CD1c-positive myeloid dendritic cell (primary cell): ENCODE data around the gene ARHGAP12.
A peak's percentile ranks its signal among the peaks of the same experiment; 100 is the strongest.
"Not testable (repeated sequence)": the region's sequence is repeated elsewhere in the genome, so short reads cannot be mapped to it uniquely, and the experiment has no call there.

Experiments used
- DNase-seq: peaks from one replicate; pipeline ENCODE4 v3.0.0-alpha.2; 2016; ENCODE audit errors: extremely low spot score

The ARHGAP12 gene, protein sequence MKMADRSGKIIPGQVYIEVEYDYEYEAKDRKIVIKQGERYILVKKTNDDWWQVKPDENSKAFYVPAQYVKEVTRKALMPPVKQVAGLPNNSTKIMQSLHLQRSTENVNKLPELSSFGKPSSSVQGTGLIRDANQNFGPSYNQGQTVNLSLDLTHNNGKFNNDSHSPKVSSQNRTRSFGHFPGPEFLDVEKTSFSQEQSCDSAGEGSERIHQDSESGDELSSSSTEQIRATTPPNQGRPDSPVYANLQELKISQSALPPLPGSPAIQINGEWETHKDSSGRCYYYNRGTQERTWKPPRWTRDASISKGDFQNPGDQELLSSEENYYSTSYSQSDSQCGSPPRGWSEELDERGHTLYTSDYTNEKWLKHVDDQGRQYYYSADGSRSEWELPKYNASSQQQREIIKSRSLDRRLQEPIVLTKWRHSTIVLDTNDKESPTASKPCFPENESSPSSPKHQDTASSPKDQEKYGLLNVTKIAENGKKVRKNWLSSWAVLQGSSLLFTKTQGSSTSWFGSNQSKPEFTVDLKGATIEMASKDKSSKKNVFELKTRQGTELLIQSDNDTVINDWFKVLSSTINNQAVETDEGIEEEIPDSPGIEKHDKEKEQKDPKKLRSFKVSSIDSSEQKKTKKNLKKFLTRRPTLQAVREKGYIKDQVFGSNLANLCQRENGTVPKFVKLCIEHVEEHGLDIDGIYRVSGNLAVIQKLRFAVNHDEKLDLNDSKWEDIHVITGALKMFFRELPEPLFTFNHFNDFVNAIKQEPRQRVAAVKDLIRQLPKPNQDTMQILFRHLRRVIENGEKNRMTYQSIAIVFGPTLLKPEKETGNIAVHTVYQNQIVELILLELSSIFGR

DNA sequence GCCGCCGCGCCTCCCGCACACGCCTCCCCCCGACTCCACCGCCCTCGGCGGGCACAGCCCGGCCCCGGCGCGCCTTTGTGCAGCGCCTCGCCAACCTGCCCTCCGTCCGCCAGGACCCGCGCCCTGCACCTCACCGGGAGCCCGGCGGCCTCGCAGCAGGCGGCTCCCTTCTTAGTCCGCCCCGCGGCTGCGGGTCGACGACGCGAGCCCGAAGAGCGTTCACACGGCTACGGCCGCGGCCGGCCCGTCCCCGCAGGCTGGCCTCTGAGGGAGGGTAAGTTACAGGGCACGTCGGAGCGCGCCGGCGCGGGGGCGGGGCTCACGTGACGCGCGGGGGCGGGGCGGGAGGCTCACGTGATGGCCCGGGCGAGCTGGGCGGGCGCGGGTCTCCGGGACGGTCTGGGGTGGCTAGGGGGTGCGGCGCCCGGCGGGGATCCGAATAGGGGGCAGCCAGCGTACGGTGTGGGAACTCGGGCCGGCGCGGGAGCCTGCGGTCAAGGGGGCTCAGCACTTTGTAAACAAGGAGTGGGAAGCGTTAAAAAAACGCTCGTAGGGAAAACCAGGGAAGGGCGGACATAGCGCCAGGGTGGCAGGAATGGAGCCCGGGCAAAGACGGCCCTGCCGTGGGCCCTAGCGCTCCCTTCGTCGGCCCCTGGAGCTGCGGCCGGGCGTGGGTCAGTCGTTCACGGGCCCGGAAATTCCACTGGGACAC lies at the start of gene ARHGAP12:
ARHGAP12 (minus strand) TSS at position 283 of the 712 bp plus-strand sequence. CDS start 19,976 bp downstream, outside the sequence.
- peak; percentile 91 for DNase-seq

- no peak for DNase-seq
Observed at GRCh38 chr10:31978156-31978483, 49.5 kb upstream of the ARHGAP12 start.

GRCh38 chr10:31977440-31978155 lies 49.0 kb upstream of the ARHGAP12 start:
- DNase-seq: peak; percentile 85

- no peak for DNase-seq
Observed at GRCh38 chr10:31975157-31975765, 46.6 kb upstream of the ARHGAP12 start.

DNA sequence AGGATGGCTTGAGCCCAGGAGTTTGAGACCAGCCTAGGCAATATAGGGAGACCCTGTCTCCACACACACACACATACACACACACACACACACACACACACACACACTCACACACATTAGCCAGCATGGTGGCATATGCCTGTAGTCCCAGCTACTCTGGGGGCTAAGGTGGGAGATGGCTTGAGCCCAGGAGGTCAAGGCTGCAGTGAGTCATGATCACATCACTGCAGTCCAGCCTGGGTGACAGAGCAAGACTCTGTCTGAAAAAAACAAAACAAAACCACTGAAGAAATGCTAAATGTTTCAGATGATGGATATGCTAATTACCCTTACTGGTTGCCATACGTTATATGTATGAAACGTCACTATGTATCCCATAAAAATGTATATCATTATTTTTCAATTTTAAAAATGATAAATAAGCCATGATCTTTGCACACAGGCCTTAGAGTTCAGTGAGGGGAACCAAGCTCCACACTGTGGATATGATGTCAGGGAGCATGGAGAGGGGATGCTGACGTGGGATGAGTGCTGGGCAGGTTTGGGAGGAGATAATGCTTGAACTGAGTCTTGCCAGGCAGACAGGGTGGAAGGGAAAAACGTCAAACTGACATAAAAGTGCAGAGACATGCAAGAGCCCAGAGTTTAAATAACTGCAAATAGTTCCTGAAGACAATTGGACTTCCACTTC lies 45.9 kb upstream of the ARHGAP12 start:
- no peak for DNase-seq

DNA sequence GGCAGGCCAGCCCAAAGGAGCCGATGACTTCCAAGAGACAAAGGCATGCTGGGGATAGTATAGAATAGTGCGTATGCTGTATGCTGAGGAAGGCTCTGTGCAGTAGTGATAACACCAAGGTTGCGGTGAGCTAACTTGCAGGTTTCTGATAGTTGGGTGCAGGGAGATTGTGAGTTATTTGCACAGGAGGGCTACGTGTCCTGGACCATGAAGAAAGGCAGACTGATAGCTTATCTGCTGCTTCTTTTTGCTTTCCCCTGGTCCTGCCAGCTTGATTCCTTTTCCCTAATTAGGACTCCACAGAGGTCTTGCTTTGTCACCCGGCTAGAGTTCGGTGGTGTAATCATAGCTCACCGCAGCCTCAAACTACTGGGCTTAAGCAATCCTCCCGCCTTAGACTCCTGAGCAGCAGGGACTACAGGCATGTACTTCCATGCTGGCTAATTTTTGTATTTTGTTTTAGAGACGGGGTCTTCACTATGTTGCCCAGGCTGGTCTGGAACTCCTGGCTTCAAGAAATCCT lies 43.9 kb upstream of the ARHGAP12 start:
- peak; percentile 40 for DNase-seq

DNA sequence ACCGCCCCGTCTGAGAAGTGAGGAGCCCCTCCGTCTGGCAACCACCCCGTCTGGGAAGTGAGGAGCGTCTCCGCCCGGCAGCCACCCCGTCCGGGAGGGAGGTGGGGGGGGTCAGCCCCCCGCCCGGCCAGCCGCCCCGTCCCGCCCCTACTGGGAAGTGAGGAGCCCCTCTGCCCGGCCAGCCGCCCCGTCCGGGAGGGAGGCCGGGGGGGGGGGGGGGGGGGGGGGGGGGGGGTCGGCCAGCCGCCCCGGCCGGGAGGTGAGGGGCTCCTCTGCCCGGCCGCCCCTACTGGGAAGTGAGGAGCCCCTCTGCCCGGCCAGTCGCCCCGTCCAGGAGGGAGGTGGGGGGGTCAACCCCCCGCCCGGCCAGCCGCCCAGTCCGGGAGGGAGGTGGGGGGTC lies 41.2 kb upstream of the ARHGAP12 start:
- DNase-seq: not testable (repeated sequence)

GRCh38 chr10:31963589-31963980 lies 35.0 kb upstream of the ARHGAP12 start:
- DNase-seq: no peak

DNA sequence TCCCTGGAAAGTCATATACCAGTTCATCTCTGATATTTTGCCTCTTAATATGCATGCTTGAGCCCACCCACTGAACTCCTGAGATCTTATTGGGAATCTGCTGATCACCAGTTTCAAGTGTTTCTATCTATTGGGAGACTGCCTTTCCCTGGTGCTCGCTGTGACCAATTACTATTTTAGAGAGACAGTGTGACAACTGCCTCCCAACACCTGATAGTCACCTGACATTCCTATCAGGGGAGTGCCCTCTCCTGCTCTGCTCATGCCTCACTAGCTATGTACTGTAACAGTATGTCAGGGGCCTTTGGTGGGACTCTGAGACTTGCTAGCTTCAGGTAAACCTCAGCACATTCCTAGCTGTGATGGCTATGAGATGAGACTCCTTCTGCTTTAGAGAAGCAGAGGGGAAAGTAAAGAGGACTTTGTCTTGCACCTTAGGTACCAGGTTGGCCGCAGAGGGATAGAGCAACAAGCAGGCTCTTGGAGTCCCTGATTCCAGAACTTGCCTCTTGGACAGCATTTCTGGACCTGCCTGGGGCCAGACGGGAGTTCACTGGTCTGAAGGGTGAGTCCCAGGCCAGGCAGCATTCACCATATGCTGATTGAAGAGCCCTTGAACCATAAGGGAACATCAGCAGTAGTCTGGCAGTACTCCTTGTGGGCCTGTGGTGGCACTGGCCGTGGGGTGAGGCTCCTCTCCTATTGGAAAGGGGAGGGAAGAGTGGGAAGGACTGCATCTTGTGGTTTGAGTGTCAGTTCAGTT lies 34.4 kb upstream of the ARHGAP12 start:
- DNase-seq: no peak

DNA sequence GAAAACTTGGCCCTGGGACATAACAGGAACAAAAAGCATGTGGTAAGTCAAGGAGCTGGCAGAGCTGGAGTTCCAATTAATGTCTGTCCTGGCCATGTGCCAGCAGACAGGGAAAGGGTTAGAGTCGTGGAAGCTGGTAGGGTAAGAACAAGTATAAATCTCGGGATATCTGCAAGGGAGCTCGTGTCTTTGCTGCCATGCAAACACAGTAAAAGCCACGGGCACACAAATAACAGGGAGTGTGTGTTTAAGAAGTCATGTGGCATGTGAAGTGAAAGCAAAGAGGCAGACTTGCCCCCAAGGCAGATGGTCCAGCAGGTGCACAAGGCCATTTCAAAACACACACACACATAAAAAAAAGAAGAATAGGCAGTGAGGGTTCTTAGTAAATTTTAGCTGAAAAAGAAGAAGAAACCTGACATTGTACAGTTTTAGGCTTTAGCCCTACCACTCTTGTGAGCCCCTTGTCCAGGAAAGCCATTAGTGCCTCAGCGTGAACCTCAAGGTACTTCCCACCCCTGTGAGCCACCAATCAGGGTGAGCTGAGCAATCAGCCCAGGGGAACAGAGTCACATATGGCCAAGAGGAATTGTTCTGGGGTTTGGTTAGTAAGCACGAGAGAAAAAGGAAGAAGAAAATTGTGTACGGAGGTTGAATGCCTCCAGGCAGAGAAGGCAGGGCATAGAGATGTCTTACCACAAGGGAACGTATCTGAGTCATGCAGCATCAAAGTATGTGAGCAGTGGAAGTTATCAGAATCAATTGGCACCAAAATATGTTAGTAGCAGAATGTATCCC lies 32.8 kb upstream of the ARHGAP12 start:
- peak; percentile 70 for DNase-seq

DNA sequence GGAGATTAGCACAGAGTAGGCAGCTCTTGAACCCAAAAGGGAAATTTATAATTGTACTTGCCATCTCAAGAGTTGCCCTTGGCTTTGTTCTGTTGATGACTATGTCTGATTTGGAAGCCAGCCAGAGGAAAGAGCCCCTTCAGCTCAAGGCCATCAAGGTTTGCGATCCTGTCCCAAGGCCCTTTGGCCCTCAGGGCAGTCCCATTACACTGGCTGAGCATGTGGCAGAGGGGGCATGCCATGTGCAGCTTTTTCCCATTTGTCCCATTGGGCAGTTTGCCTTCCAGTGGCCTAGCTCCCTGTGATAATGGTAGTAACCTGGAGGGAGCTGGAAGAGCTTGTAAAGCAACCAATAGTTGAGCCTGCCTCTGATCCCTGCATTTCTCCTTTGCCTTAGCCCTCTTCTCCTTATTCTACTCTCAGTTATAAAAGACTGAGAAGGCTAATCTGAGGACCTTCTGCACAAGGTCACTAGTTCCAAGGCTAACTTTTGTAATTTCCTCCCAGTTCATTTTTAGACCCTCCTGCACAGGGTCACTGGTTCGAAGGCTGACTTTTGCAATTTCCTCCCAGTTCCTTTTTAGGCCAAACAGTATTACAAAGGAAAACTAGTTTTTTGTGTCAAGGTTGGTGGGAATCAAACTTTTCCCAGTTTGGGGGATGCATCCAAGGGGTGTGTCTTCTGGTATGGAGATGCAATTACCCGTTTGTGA lies 31.0 kb upstream of the ARHGAP12 start:
- DNase-seq: peak; percentile 54

GRCh38 chr10:31958856-31959255 lies 30.2 kb upstream of the ARHGAP12 start:
- DNase-seq: no peak

DNA sequence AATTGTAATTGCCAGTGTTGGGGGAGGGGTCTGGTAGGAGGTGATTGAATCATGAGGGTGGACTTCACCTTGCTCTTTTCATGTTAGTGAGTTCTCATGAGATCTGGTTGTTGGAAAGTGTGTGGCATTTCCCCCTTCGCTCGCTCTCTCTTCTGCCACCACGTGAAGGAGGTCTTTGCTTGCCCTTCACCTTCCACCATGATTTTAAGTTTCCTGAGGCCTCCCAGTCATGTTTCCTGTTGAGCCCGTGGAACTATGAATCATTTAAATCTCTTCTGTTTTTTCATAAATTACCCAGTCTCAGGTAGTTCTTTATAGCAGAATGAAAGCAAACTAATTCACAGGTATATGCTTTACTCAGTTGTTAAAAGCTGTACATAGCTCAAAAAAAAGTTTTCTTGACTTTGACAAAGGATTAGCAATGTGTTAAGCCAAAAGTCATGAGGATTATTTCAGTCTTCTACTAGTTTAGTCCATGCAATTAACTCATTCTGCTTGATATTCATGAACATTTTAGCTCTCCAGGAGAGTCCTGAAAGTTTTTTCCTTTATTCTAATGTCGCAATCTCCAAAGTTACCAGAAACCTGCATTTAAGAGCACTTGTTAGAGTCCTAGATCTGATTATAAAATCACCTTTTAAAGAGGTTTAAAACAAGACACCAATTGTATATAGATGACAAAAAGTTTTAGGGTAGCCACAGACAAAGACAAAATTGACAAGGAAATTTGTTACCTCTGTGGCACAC lies 27.7 kb upstream of the ARHGAP12 start:
- no peak for DNase-seq

GRCh38 chr10:31954410-31955191 lies 26.0 kb upstream of the ARHGAP12 start:
- DNase-seq: no peak

- no peak for DNase-seq
Observed at GRCh38 chr10:31953480-31953879, 24.8 kb upstream of the ARHGAP12 start.

- no peak for DNase-seq
Observed at GRCh38 chr10:31953080-31953479, 24.4 kb upstream of the ARHGAP12 start.

DNA sequence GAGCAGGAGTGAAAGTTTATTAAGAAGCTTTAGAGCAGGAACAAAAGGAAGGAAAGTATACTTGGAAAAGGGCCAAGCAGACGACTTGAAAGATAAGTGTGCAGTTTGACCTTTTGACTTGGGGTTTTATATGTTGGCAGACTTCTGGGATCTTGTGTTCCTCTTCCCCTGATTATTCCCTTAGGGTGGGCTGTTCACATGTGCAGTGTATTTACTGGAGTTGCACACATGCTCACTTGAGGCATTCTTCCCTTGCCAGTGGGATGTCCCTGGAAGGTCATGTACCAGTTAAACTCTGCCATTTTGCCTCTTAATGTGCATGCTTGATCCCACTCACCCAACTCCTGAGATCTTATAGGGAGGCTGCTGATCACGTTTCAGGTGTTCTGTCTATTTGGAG lies 23.4 kb upstream of the ARHGAP12 start:
- DNase-seq: no peak
